Peyer's patch (tissue), 4 donors: Measurements from ENCODE around the gene AGFG2.

Experiments
- CTCF ChIP-seq, 6 experiments: fragments of 450-650 bp in 4 of 6; fragments of 200-600 bp in 2 of 6; sonication (generic) in 1 of 6; IDR thresholded peaks; one replicate each; pipeline ENCODE4 v1.5.1; 2017 to 2019; ENCODE audit warnings: antibody characterized with exemption in 6 of 6, mild to moderate bottlenecking in 3 of 6, moderate library complexity in 1 of 6
- POLR2A ChIP-seq, 2 donors: fragments of 450-650 bp; IDR thresholded peaks; one replicate each; pipeline ENCODE4 v1.5.1; 2017; ENCODE audit warnings: antibody characterized with exemption in 2 of 2, mild to moderate bottlenecking in 2 of 2, moderate library complexity in 2 of 2

- TF ChIP-seq POLR2A (IDR thresholded peaks at IDR 0.05) (peak; percentile 78 to 92), CTCF (IDR thresholded peaks at IDR 0.05) (peak in 1 of 6 experiments; percentile 5)
Measured at GRCh38 chr7:100538654-100539435, at the start of gene AGFG2.
